GM21381 (cell line): Measurements from ENCODE around the gene IL17RC.
"Not testable (repeated sequence)": the region's sequence is repeated elsewhere in the genome, so short reads cannot be mapped to it uniquely, and the experiment has no call there.

ENCODE experiments used
- ATAC-seq: cut with Tn5 transposase; IDR thresholded peaks from one replicate; pipeline ENCODE4 v1.9.1; 2021; ENCODE audit warnings: mild to moderate bottlenecking, moderate library complexity; ENCODE audit not compliant: unreplicated experiment

IL17RC gene

GRCh38 chr3:9916734-9917680 is at the start of gene IL17RC:
IL17RC (plus strand) TSS chr3:9917098; CDS start chr3:9917316, 218 bp downstream.
- no peak for ATAC-seq

- ATAC-seq, result no peak
Observed at GRCh38 chr3:9867106-9867505, 49.8 kb upstream of the IL17RC start.

GRCh38 chr3:9869955-9870354 is 46.9 kb upstream of the IL17RC start:
- no peak for ATAC-seq

DNA sequence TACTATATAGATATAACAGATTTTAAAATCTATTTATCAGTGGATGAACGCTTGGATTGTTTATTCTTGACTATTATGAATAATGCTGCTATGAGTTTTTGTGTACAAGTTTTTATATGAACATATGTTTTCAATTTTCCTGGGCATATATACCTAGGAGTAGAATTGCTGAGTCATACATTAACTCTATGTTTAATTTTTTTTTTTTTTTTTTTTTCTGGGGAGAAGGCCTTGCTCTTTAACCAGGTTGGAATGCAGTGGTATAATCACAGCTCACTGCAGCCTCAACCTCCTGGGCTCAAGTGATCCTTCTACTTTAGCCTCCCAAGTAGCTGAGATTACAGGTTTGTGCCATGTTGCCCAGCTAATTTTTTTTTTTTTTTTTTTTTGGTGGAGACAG is 45.9 kb upstream of the IL17RC start:
- no peak for ATAC-seq

DNA sequence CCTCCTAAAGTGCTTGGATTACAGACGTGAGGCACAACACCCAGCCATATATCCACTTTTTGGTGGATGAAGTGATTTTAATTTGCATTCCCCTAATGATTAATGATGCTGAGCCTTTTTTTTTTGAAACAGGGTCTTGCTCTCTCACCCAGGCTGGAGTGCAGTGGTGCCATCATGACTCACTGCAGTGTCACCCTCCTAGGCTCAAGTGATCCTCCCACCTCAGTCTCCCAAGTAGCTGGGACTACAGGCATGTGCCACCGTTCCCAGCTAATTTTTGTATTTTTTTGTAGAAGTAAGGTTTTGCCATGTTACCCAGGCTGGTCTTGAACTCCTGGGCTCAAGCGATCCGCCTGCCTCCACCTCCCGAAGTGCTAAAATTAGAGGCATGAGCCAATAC is 44.8 kb upstream of the IL17RC start:
- not testable (repeated sequence) for ATAC-seq

DNA sequence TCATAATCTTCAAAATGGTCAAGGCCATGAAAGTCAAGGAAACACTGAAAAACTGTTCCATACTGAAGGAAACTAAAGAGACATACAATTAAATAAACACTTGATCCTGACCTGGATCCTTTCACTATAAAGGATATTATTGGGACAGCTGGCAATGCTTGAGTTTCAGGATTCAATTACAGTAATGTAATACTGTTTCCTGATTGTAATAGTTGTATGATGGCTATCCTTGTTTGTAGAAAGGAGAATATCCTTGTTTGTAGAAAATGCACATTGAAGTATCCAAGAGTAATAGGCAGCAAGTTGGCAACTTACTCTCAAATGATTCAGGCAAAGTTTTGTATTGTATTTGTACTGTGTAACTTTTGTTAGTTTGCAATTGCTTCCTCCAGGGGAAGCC is 41.5 kb upstream of the IL17RC start:
- no peak for ATAC-seq

DNA sequence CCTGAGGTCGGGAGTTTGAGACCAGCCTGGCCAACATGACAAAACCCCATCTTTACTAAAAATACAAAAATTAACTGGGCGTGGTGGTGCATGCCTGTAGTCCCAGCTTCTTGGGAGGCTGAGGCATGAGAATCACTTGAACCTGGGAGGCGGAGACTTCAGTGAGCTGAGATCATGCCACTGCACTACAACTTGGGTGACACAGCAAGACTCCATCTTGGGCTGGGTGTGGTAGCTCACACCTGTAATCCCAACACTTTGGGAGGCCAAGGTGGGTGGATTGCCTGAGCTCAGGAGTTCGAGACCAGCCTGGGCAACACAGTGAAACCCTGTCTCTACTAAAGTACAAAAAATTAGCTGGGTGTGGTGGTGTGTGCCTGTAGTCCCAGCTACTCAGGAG is 40.6 kb upstream of the IL17RC start:
- not testable (repeated sequence) for ATAC-seq

- ATAC-seq, result no peak
Observed at GRCh38 chr3:9876991-9877390, 39.9 kb upstream of the IL17RC start.

GRCh38 chr3:9878700-9879099 is 38.2 kb upstream of the IL17RC start:
- no peak for ATAC-seq

- no peak for ATAC-seq
Observed at GRCh38 chr3:9879830-9880549, 36.9 kb upstream of the IL17RC start, which contains the start of gene CIDEC. CIDEC (minus strand) TSS chr3:9880253; CDS start chr3:9878486, 1,767 bp downstream.

- ATAC-seq, result no peak
Observed at GRCh38 chr3:9881441-9881840, 35.5 kb upstream of the IL17RC start.

GRCh38 chr3:9883706-9884554 is 33.0 kb upstream of the IL17RC start:
- ATAC-seq, result no peak

DNA sequence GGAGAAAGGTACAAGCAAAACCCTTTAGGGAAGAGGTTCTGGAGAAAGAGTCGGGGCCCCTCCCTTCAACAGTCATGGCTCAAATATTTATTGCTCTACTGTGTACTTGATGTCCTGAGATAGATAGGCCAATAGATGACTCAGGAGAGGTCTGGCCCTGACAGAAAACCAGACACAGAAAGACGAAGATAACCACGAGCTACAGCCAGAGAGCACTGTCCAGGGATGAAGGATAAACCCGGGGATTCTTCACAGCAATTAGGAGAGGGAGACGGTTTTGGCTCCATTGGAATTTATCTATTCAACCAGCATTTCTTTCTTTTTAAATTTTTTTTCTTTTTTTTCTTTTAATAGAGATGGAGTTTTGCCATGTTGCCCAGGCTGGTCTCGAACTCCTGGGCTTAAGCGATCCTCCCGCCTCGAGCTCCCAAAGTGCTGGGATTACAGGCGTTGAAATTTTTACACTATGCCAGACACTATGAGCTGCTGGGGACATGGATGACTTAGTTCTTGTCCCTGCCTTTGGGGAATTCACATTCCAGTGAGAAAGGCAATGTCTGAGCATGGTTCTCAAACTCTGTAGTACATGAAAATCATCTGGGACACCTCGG is 32.2 kb upstream of the IL17RC start:
- ATAC-seq, result no peak

GRCh38 chr3:9886328-9886727 is 30.6 kb upstream of the IL17RC start:
- ATAC-seq, result no peak

DNA sequence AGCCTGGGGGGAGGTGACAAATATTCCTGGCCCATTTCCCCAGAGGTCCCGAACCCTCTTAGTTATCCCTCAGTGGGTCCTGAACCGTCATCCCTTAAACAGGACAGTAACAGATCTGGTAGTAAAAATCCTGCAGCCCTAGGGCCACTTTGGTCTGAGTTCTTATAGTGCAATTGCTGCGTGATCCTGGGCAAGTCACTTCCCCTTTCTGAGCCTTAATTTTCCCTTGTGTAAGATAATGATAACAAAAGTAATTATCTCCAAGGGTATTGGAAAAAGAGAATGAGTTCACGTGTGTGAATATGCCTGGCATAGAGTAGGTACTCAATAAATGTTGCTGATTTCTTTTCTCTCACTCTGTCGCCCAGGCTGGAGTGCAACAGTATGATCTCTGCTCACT is 29.4 kb upstream of the IL17RC start:
- ATAC-seq, result no peak

GRCh38 chr3:9888540-9888939 is 28.4 kb upstream of the IL17RC start:
- no peak for ATAC-seq

DNA sequence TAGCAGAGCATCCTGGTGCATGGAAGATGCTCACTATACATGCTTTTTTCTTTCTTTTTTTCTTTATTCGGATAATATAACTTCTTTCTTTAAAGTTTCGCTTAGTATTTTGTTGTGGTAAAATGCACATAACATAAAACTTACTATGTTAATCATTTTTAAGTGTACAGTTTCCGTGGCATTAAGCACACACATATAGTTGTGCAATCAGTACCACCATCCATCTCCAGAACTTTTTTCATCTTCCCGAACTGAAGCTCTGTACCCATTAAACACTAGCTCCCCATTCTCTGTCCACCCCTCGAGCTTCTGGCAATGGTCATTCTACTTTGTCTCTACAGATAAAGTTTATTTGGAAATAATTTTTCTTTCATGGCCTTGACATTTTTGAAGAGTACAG is 27.5 kb upstream of the IL17RC start:
- ATAC-seq, result no peak

- ATAC-seq, result peak; percentile 73
Observed at GRCh38 chr3:9890249-9891071, 26.4 kb upstream of the IL17RC start, which contains the start of gene JAGN1. JAGN1 (plus strand) TSS chr3:9890610; CDS start chr3:9890723, 113 bp downstream.

GRCh38 chr3:9891072-9891622 is 25.8 kb upstream of the IL17RC start:
- no peak for ATAC-seq
